RPMI7951 (cell line): ENCODE data around the gene SYNGAP1. TPM values are rescaled to one million over a fixed set of nuclear protein-coding genes. Genes with fewer than 3 reads are reported as not detected.

Experiments used
- DNase-seq: peaks from one replicate; pipeline ENCODE4 v3.0.0-alpha.2; 2012; ENCODE audit warnings: low read depth
- total RNA-seq: library from RNA; depleted of rRNA; stranded (reverse); fragments of >200 nt; shearing (Covaris generic); gene quantifications from 2 replicates; pipeline ENCODE4 v1.2.3, GENCODE V29; 2014

SYNGAP1 gene
- total RNA-seq, 1 experiment from 2014 or later: 1.4 TPM

DNA sequence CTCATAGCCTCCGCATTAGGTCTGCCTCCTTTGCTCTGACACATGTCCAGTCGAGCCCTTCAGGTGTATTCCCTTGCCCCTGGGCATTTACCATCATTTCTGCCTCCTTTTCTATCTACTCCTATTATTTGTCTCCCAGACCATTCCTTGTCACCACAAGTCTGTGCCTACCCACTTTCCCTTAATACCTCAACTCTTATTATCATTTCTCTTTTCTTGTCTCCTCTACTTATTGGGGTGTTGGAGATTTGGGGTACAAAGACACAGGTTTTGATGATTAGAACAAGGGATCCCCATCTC, 1.4 kb downstream of the SYNGAP1 start:
- DNase-seq: no peak

DNA sequence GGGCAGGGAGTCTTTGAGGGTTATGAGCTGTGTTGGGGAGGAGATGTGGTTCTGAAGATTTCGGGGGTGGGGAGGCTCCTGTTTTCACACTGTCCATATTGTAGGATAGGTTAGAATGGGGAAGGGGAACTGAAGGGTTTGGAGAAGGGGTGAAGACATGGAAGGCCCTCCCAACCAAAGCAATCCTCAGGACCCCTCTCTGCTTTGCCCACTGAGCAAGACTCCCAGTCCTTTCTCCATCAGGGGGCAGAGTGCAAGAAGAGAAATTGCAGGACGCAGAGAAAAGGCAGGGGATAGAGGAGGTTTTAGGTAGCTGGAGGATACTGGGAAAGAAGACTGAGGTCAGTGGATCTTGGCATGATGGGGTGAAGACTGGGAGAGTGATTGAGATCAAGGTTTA, 3.9 kb downstream of the SYNGAP1 start:
- DNase-seq: no peak

DNA sequence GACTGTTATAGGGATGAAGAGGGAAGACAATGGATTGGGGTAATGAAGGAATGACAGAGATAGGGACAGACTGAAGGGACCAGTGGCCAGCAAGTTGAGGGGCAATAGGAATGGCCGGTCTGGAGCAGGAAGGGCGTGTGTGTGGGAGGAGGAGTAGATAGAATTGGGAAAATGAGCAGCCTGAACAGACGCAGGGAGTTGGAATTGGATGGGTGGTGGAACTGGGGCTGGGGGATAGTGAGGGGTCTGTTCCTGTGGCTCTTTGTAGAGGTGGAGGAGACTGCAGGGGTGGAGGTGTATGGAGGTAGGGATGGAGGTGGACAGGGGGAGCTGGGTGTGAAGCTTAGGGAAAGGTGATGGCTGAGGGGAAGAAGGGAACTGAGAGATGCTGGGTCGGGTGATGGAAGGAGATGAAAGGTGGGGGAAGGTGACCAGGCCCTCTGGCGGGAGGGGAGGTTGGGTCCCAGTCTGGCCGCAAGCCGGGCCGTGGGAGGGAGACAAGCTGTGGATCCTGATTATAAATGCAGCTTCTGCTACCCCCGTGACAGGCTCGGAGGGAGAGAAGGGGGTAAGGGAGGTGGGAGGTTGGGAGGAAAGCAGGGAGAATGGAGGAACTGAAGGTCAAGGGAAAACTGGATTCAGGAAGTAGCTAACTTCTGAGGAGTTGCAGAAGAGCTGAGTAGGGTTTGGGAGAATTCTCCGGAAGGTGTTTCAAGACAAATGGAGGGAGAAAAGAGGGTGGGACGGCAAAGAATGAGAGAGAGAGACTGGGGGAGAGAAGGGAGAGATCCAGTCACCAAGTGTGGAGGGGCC, 5.2 kb downstream of the SYNGAP1 start:
- no peak for DNase-seq

DNA sequence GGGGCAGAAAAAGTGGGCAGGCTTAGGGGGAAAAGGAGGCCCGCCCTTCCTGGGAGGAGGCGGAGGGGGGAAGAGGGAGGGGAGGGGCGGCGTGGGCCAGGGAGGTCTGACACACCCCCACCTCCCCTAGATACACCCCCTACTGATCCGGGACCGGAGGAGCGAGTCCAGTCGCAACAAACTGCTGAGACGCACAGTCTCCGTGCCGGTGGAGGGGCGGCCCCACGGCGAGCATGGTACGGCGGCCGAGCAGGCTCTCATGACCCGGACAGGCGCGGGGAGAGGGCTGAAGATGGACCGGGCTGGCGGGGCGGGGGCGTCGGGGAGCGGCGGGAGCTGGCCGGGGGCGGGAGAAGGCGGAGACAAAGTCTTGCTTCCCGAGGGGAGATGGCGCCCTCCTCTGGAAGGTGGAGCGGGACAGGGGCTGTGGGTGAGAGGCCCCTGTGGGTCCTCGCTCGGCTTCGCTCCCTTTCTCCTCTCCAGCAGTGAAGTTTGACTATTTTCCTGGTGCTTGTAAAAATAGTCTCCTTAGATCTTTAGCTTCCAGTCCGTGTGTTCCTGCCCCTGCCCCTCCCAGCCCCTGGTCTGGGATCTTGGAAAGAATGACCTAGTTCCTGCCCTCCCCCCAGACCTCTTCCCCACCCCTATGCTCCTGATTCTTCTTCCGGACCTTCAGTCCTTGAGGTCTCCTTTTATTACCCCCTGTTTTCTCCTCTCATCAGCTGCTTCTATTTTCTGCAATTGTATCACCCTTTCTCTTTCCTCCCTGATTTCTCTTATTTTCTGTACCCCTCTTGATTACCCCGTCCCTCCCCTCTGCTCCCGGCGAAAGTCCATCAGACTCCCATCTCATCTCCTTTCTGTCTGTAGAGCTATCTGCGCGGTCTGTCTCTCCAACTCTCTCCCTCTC, 6.1 kb downstream of the SYNGAP1 start:
- DNase-seq: peak; percentile 84

DNA sequence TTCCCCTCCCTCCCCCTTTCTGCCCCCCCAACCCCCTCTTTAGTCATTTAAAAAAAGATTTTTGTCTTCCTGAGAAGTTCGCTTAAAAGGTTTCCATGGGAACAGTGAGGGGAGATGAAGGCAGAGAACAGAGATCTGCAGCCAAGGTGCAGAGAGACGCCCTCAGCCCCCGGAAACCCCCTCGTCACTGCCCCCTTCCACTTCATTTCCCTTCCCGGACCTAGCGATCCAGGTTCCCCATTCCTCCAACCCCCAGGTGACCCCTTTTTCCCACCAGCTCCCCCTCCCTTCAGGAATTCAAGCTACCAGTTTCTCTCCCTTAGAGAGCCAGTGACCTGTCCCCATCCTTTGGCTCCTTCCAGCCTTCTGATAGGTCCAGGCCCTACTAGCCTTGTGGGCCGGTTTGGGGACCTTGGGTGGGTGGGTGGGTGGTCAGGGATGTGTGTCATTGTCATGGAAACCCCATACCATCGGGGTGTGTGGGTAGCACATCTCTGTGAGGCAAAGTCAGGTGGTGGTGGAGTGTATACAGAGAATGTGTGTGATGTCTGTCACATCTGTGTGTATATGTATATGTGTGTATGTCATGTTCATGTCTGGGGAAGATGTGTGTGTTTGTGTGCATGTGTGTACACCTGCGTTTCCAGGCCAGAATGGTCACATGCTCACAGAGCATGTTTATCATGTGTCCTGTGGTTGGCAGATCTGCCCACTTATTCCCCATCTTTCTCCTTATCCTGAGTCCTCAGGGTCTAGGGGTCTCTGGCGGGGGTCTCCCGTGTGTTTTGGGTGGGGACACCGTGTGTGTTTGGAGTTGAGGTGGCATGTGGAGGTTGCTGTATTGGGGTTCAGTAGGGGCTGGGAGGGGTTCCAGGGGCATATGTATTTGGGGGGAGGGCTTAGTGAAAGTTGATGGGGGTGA, 7.0 kb downstream of the SYNGAP1 start:
- no peak for DNase-seq

DNA sequence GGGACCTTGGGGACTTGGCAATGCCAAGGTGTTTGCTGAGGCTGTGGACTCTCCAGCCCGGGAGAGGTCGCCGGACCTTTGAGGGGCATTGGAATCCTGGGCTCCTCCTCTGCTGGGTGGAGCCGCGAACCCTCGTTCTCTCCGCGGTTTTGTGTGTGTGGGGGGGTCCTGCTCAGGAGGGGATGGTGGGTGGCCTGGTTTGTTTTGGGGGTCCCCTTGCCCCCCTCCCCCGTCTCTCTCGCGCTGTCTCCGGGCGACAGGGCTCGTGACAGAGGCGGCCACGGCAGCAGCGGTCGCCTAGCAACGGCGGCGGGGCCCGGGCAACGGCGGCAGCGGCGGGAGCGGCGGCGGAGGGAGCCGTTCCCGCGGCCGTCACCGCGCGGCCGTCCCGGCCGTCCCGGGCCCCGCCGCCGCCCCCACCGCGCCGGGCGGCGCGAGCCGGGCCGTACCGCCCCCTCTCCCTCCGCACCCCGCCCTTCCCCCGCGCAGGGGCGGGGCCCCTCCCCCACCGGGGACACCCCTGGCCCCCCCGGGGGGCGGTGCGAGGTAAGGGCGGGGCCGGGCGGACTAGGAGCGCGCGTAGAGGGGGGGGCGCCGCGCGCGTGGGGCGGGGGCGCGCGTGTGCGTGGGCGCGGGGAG, 7.8 kb downstream of the SYNGAP1 start:
- no peak for DNase-seq

DNA sequence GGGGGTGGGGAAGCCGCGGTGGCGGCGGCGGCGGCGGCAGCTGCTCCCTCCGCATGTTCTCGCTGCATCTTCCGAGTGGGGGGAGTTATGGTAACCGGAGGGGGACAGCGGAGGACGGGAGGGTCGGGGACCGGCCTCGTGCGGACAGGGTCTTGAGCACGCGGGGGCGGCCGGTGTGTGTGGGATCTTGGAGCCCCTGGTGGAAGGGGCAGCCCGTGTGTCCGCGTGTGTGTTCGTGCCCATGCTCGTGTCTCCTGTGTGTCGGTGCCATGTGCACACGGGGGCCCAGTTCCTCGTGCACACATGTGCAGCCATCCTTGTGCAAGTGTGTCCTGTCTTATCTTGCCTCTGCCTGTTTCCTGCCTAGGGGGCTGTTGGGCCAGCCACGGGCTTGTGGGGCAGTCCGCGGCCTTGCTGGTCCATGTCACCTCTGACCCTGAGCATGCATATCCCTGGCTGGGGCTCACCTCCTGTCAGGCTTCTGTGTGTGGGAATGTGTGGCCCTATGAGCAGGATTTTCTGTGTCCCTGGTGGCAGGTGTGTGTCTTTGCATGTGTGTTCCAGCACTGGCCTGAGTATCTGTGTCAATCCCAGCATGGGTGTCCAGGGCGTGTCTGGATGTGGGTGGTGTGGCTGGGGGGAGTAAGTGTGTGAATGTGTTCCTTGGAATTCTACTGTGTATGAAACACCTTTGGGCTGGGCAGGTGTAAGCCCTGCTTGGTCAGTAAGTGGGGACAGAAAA, 8.5 kb downstream of the SYNGAP1 start:
- peak; percentile 35 for DNase-seq

DNA sequence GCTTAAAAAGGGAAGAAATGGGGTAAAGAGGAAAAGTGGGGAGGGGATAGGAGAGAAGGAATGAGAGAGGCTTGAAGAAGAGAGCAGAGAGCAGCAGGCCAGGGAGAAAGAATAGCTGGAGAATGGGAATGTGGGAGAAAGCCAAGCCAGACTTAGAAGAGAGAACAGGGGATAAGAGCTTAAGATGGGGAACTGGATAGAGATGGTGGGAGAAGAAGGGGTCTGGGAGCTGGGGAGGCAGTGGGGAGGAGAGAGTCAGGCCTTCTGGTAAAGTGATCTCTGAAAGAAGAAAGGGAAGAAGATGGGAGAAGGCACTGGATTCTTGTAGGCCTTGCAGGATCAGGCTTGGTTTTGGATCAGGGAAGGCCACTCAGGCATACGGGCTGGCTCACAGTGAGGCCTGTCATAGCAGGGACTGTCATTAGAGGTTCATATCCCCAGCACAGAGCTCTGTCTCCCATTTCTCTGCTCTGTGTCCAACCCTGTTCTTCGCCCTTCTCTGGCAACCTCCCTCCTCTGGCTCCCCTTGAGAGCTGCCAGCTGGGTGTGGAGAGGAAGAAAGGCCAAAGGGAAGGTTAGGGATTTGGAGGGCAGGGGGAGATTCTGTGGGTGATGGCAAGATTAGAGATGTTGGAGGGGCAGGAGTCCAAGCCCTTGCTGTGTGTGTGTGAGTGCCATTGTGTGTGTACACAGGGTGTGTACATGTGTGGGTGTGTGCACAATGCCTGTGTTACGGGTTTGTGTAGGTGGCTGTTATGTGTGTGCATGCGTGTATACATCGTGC, 9.3 kb downstream of the SYNGAP1 start:
- DNase-seq: no peak

DNA sequence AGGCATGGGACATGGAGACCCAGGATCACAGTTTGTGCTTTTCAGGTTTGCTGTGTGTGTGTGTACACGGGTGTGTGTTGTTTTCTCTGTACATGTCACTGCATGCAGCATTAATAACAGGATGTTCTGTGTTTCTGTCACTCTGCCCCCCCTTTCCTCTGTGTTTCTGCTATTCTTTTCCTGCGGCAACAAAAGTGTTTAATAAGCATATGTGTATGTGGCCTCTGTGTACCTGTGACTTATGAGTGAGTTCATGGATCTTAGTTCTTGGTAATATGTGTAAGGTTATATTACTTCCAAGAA, 9.8 kb downstream of the SYNGAP1 start:
- no peak for DNase-seq

DNA sequence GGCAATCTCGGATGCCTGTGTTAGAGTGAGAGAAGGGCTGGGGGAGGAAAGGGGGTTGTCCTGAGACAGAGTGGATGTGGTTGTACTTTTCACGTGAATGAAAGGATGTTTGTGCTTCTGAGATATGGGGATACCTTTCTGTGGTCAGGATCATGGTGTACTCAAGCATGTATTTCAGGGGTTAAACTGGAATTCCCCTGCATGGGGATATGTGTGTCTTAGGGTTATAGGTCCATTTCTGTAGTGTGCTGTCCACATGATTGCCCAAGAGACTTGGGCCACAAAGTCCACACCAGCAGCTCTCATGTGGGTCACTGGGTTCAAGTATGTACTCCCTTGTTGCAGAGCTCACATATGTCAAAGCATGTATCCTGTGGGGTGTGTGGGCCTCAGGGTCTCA, 10.5 kb downstream of the SYNGAP1 start:
- no peak for DNase-seq

DNA sequence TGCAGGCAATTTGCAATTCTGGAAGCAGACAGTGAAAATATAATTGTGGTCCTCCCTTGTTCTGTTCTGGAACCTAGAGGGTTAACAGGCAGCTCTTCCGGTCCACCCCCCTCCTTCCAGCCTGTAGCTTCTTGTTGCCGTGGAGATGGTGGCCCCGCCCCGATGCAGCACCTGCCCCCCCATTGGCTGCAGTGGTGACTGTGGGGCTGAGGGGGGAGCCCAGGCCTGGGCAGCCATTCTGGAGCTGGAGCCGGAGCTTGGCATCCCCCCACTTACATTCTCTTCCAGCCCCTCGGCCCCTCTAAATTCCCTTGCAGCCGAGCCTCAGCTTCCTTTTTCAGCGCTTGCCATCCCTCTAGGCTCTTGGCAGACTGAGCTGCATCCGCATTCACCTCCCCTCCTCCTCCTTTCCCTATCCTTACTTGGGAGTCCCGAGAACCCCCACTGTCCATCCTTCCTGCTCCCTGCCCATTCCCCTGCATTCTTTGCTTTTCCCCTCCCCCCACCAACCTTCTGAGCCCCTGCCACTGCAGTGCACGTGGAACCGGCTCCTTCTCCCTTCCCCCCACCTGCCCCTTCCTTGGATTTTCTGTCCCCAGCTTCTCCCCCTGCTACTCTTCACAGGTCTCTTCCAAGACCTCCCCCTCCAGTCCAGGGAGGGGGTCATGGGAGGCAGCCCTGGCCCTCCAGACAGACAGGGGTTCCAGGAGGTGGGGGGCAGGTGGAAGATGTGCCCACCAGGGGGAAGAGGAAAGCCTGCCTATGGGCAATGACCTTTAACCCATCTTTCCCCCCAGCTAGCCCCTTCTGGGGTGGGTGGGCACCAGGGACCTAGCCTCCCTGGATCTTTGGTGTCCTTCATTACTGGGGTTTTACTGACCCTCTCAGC, 11.4 kb downstream of the SYNGAP1 start:
- DNase-seq: peak; percentile 34

DNA sequence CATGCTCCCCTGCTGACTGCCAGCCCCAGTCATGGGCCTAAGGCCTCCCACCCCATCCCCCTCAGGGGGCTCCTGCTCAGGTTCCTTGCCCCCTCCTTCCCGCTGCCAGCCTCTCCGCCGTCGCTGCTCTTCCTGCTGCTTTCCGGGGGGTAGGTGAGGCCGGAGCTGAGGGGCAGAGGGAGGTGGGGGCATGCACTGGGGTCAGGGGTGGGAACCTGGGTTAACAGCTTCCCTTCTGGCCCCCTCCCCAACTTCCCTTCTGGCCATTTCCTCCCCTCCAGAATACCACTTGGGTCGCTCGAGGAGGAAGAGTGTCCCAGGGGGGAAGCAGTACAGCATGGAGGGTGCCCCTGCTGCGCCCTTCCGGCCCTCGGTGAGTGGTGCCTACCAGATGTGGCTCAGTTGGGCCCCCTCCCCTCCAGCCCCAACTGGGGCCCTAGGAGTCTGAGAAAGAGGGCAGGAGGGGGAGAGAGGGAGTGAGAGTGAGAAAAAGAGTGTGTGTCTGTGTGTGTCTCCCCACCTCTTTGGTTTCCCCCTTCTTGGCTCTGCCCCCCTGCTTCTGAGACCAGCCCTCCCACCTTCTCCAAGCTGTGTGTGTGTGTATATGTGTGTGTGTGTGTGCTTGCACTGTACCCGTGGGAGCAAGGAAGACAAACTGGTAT, 12.1 kb downstream of the SYNGAP1 start:
- no peak for DNase-seq

DNA sequence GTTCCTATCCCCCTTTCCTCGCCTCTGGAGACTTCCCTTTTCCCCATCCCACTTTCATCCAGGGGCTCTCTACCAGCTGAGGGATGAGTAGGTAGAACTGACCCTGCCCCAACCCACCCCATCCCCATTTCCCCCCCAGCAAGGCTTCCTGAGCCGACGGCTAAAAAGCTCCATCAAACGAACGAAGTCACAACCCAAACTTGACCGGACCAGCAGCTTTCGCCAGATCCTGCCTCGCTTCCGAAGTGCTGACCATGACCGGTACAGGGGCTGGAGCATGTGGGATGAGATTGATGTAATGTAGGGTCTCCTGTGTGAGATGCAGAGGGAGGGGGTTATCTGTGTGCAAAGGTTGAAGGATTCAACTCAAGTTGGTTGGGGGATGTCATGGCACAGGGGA, 12.7 kb downstream of the SYNGAP1 start:
- DNase-seq: no peak

DNA sequence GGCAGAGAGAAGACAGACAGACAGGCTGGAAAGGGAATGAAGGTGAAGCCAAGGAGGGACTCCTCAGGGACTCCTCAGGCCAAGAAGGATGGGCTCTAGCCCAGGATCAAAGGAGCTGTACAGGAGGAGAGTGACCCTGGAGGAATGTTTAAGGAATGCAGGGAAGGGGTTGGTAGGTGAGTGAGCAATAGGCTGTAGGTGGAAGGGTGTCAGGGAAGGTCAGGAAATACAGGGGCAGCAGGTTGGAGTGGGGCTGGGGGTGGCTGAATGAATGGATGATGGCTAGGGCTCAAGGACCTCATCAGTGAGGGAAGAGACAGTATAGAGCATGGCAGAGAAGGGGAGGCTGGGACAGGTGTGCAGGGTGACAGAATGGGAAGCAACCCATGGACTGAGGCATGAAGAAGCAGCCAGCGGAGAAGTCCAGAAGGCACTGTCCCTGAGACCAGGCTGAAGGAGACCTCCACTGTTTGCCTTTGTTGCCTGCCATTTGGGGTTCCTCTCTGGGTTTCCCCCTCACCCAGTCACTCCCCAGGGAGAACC, 13.2 kb downstream of the SYNGAP1 start:
- DNase-seq: no peak

DNA sequence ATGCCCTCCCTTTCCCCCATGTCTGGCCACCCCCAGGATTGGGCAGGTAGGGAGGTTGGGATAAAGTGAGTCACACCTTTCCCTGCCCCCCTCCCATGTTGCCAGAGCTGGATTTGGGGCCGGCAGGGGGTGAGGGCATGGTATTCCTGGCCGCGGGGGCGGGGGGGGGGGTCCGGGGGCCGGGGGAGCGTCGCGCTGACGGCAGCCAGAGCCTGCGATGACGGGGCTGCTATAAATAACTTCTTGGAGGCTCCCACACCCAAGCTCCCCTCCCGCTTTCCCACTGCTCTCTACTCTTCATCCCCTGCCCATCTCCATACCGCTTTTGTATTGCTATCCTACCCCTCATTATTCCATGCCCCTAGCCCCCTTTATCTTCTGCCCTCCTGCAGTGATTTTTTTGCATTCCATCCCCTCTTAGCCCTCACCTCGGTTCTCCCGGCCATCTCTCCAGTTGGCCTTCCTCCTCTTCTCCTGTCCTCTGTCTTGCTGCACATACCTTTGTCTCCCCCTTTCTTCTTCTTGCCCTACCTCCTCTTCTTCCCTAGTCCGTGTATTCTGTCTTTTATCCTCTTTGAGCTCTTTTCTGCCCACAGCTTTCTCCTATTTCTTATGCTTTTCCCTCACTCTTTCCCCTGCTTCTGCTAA, 13.8 kb downstream of the SYNGAP1 start:
- no peak for DNase-seq

DNA sequence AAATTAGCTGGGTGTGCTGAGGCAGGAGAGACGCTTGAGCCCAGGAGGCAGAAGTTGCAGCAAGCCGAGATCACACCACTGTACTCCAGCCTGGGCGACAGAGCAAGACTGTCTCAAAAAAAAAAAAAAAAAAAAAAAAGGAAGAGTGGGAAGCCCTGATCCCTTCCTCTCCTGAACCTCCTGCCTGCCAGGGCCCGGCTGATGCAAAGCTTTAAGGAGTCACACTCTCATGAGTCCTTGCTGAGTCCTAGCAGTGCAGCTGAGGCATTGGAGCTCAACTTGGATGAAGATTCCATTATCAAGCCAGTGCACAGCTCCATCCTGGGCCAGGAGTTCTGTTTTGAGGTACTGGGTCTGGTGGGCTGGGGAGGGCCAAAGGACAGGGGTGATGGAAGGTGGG, 15.1 kb downstream of the SYNGAP1 start:
- no peak for DNase-seq

DNA sequence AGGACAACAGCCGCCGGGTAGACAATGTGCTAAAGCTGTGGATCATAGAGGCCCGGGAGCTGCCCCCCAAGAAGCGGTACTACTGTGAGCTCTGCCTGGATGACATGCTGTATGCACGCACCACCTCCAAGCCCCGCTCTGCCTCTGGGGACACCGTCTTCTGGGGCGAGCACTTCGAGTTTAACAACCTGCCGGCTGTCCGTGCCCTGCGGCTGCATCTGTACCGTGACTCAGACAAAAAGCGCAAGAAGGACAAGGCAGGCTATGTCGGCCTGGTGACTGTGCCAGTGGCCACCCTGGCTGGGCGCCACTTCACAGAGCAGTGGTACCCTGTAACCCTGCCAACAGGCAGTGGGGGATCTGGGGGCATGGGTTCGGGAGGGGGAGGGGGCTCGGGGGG, 17.8 kb downstream of the SYNGAP1 start:
- DNase-seq: no peak
